B cell (primary cell): Measurements from ENCODE around the gene SDK1. TPM values are rescaled to one million over a fixed set of nuclear protein-coding genes. Genes with fewer than 3 reads are reported as not detected.

Experiments used
- ATAC-seq: fragments of 200-7000 bp; cut with Tn5 transposase; one replicate; pipeline ENCODE4 v1.10.0; 2021; ENCODE audit warnings: low read depth, mild to moderate bottlenecking, moderate number of reproducible peaks, moderate library complexity
- CTCF ChIA-PET: fragments of 350-600 bp; sonication (Branson Sonifier 250); formaldehyde crosslinking; loops from one replicate; lab custom pipeline; 2021; ENCODE audit warnings: antibody characterized with exemption, inconsistent platforms; lab: Charles Lee
- POLR2A ChIA-PET: fragments of 350-600 bp; sonication (Branson Sonifier 250); formaldehyde crosslinking; loops from one replicate; lab custom pipeline; 2021; ENCODE audit warnings: antibody characterized with exemption; lab: Charles Lee
- DNase-seq: peaks from one replicate; pipeline ENCODE4 v3.0.0; 2013
- H2AFZ ChIP-seq: 2 replicates; pipeline ENCODE4 v1.6.1; 2012; ENCODE audit warnings: mild to moderate bottlenecking, low read depth, low read length; ENCODE audit not compliant: insufficient read depth, poor library complexity, severe bottlenecking
- H3K27ac ChIP-seq, 2 donors: 1 replicate in 1 of 2; 2 replicates in 1 of 2; pipeline ENCODE4 v1.5.1; 2012 to 2013; ENCODE audit warnings: low read length in 2 of 2, mild to moderate bottlenecking in 2 of 2, moderate library complexity in 1 of 2
- H3K27me3 ChIP-seq, 4 experiments: fragments of 200-600 bp in 1 of 4; sonication (generic) in 1 of 4; replicated peaks in 1 of 4; 1 replicate in 2 of 4; 2 replicates in 2 of 4; pipeline versions ENCODE4 v1.6.1 to v1.7.0; 2013 to 2016; ENCODE audit warnings: low read length in 3 of 4, mild to moderate bottlenecking in 2 of 4, mixed read lengths in 1 of 4, moderate library complexity in 1 of 4; ENCODE audit not compliant: insufficient read depth in 4 of 4, control insufficient read depth in 3 of 4; ENCODE audit errors: control extremely low read depth in 1 of 4
- H3K36me3 ChIP-seq, 2 experiments: replicated peaks in 1 of 2; 1 replicate in 1 of 2; 2 replicates in 1 of 2; pipeline versions ENCODE4 v1.6.1 to v1.7.1; 2013; ENCODE audit warnings: low read length in 1 of 2; ENCODE audit not compliant: insufficient read depth in 2 of 2, control insufficient read depth in 1 of 2; ENCODE audit errors: control extremely low read depth in 1 of 2, extremely low read depth in 1 of 2
- H3K4me1 ChIP-seq, 2 donors: fragments of 200-600 bp in 1 of 2; sonication (generic) in 1 of 2; 1 replicate in 1 of 2; 2 replicates in 1 of 2; pipeline versions ENCODE4 v1.5.1 to v1.6.1; 2013 to 2017; ENCODE audit warnings: low read length in 2 of 2; ENCODE audit not compliant: control insufficient read depth in 2 of 2, insufficient read depth in 2 of 2
- H3K4me2 ChIP-seq: replicated peaks from 2 replicates; pipeline ENCODE3; 2012; ENCODE audit warnings: mild to moderate bottlenecking, low read depth, low read length; ENCODE audit not compliant: poor library complexity, severe bottlenecking
- H3K4me3 ChIP-seq, 5 experiments: fragments of 200-600 bp in 1 of 5; sonication (generic) in 1 of 5; 1 replicate in 3 of 5; 2 replicates in 2 of 5; pipeline versions ENCODE4 v1.5.1 to v1.7.0; 2011 to 2016; ENCODE audit warnings: low read length in 4 of 5, mild to moderate bottlenecking in 4 of 5, low read depth in 2 of 5, control low read depth in 1 of 5, moderate library complexity in 1 of 5; ENCODE audit not compliant: insufficient read depth in 1 of 5; ENCODE audit errors: control extremely low read depth in 1 of 5, extremely low read depth in 1 of 5
- H3K79me2 ChIP-seq: fragments of 200-600 bp; sonication (generic); one replicate; pipeline ENCODE4 v1.6.0; 2016; ENCODE audit warnings: low read length; ENCODE audit not compliant: control insufficient read depth, insufficient read depth
- H3K9ac ChIP-seq: fragments of 200-600 bp; sonication (generic); 2 replicates; pipeline ENCODE4 v1.6.1; 2017; ENCODE audit warnings: mild to moderate bottlenecking, low read length, moderate library complexity
- H3K9me3 ChIP-seq, 3 donors: one replicate each; pipeline versions ENCODE4 v1.6.1 to v1.7.1; 2013; ENCODE audit warnings: low read length in 2 of 3; ENCODE audit not compliant: control insufficient read depth in 2 of 3, insufficient read depth in 1 of 3; ENCODE audit errors: control extremely low read depth in 1 of 3
- H4K20me1 ChIP-seq: 2 replicates; pipeline ENCODE4 v1.6.0; 2012; ENCODE audit warnings: mild to moderate bottlenecking, low read length; ENCODE audit not compliant: insufficient read depth, control insufficient read depth, poor library complexity, severe bottlenecking
- H3K27ac Mint-ChIP-seq: one replicate; pipeline ENCODE4 v1.8.0; 2021; ENCODE audit warnings: mixed read lengths
- H3K27me3 Mint-ChIP-seq: one replicate; pipeline ENCODE4 v1.8.0; 2021; ENCODE audit warnings: mixed read lengths
- H3K4me1 Mint-ChIP-seq: one replicate; pipeline ENCODE4 v1.8.0; 2021; ENCODE audit warnings: mixed read lengths
- H3K4me3 Mint-ChIP-seq: one replicate; pipeline ENCODE4 v1.8.0; 2021; ENCODE audit warnings: mixed read lengths
- H3K9me3 Mint-ChIP-seq: one replicate; pipeline ENCODE4 v1.8.0; 2022; ENCODE audit warnings: mixed read lengths; ENCODE audit not compliant: insufficient read depth
- EZH2 ChIP-seq: IDR thresholded peaks from 2 replicates; pipeline ENCODE4 v1.6.1; 2012; ENCODE audit warnings: borderline replicate concordance, low read depth, mild to moderate bottlenecking, moderate library complexity, low read length; ENCODE audit not compliant: insufficient read depth, poor library complexity, severe bottlenecking
- WGBS: methylation state at CpG from one replicate; pipeline ENCODE4 v1.1.5; 2013; ENCODE audit warnings: missing lambda C conversion rate; ENCODE audit not compliant: insufficient coverage; 5-methylcytosine and 5-hydroxymethylcytosine counted together
- intact Hi-C: fragments of 100-400 bp; cut with micrococcal nuclease; formaldehyde crosslinking; loops from one replicate; pipeline ENCODE4 v1.10.0; 2022
- polyA plus RNA-seq: library from polyadenylated mRNA; depleted of rRNA; stranded (reverse); fragments of >200 nt; gene quantifications from 2 replicates; pipeline ENCODE4 v1.2.3, GENCODE V29; 2012
- total RNA-seq, 2 donors: library from RNA; stranded (reverse); fragments of 120-200 nt in 1 of 2; gene quantifications; 1 replicate in 1 of 2; 2 replicates in 1 of 2; pipeline versions ENCODE4 v1.2.3 to v1.2.4, GENCODE V29; 2013 to 2022
- TF ChIP-seq, protein P1 (sequence below): fragments of 200-600 bp; IDR thresholded peaks from one replicate; pipeline ENCODE4 v1.8.0; 2022; ENCODE audit warnings: antibody characterized with exemption, mild to moderate bottlenecking

SDK1 gene
- total and polyA plus RNA-seq, 2 donors (not counting 1 experiment from before 2014, with no cell fraction given), result 0.73 to 2.0 TPM

DNA sequence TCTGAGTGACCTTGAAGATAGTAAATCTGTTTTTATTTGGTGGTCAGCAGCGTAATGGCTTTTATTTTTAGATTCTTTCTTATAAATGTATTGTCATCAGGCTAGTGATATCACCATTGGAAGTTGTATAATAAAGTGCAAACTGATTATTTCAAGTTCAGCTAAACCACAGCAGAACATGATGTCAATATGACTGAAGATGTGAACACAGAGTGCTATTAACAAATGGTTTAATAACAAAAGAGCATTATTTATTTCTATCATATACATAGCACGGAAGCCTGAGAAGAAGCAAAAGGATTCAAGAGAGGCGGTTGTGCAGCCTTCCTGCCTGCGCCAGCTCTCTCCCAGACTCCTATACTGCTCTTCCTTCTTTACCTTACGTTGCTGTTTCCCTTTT, 142.7 kb downstream of the SDK1 start:
- H3K9me3 Mint-ChIP-seq, result peaks cover 9% of the 10 kb centered on the region
- Histone ChIP-seq H3K9ac (no peak overlapping the region), H3K4me1 (no peaks in the 10 kb centered on the region), H3K27me3 (peaks cover 0 to 4% (median 0%) of the 10 kb centered on the region in 4 experiments), H2AFZ (no peak overlapping the region), H3K4me2 (no peak overlapping the region), H3K36me3 (no peaks in the 10 kb centered on the region), H4K20me1 (no peaks in the 10 kb centered on the region), H3K79me2 (no peaks in the 10 kb centered on the region), H3K4me3 (no peak overlapping the region), H3K9me3 (peaks cover 0 to 16% (median 3%) of the 10 kb centered on the region in 3 donors), H3K27ac (no peak overlapping the region)
- H3K27ac Mint-ChIP-seq, result no peak overlapping the region
- peaks cover 24% of the 10 kb centered on the region for H3K27me3 Mint-ChIP-seq
- TF ChIP-seq, protein P1, sequence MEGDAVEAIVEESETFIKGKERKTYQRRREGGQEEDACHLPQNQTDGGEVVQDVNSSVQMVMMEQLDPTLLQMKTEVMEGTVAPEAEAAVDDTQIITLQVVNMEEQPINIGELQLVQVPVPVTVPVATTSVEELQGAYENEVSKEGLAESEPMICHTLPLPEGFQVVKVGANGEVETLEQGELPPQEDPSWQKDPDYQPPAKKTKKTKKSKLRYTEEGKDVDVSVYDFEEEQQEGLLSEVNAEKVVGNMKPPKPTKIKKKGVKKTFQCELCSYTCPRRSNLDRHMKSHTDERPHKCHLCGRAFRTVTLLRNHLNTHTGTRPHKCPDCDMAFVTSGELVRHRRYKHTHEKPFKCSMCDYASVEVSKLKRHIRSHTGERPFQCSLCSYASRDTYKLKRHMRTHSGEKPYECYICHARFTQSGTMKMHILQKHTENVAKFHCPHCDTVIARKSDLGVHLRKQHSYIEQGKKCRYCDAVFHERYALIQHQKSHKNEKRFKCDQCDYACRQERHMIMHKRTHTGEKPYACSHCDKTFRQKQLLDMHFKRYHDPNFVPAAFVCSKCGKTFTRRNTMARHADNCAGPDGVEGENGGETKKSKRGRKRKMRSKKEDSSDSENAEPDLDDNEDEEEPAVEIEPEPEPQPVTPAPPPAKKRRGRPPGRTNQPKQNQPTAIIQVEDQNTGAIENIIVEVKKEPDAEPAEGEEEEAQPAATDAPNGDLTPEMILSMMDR, result no peak
- TF ChIP-seq EZH2, result no peak
- H3K4me1 Mint-ChIP-seq, result no peaks in the 10 kb centered on the region
- POLR2A ChIA-PET, result interaction anchor here (0.6 kb wide), 1 partner anchor 1704 kb away, joined by 5 read pairs; no protein-coding TSS in a partner anchor
- no peak for ATAC-seq
- intact Hi-C loops, result no loop called here
- H3K4me3 Mint-ChIP-seq, result no peak overlapping the region
- 100% methylated on average over 2 of the region's 5 CpGs for WGBS
- DNase-seq, result no peak
- CTCF ChIA-PET, result interaction anchor here (0.7 kb wide), 1 partner anchor 39 kb away, joined by 3 read pairs; no protein-coding TSS in a partner anchor

DNA sequence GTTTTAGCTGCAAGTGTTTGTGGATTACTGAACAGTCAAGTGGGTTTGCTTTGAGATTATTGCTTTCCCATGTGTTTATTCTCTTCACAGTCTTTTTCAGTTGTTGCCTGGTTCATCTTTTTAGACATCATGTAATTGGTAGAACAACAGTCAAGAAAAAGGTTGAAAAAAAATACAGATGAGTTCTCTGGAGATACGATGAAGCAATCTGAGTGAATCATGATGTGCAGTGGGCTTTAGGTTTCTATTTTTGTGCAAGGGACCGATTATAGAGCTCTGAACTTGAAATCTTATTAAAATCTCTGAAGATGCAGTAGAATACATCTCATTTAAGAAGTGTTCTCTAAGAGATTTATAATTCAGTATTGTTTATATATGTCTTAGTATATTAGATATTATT, 145.7 kb downstream of the SDK1 start:
- DNase-seq, result no peak
- WGBS, result no CpG with 5 or more reads among the region's 2 CpGs
- Histone ChIP-seq H3K27ac (no peak overlapping the region), H4K20me1 (no peaks in the 10 kb centered on the region), H3K4me2 (no peak overlapping the region), H3K36me3 (no peaks in the 10 kb centered on the region), H2AFZ (no peak overlapping the region), H3K9me3 (peaks cover 0 to 16% (median 3%) of the 10 kb centered on the region in 3 donors), H3K4me3 (no peak overlapping the region), H3K27me3 (peaks cover 0 to 10% (median 3%) of the 10 kb centered on the region in 4 experiments), H3K4me1 (no peaks in the 10 kb centered on the region), H3K9ac (no peak overlapping the region), H3K79me2 (no peaks in the 10 kb centered on the region)
- intact Hi-C loops, result no loop called here
- H3K4me3 Mint-ChIP-seq, result no peak overlapping the region
- H3K27me3 Mint-ChIP-seq, result peaks cover 10% of the 10 kb centered on the region
- peaks cover 9% of the 10 kb centered on the region for H3K9me3 Mint-ChIP-seq
- TF ChIP-seq, protein P1, result no peak
- TF ChIP-seq EZH2, result no peak
- H3K4me1 Mint-ChIP-seq, result no peaks in the 10 kb centered on the region
- ChIA-PET CTCF (no interaction called here), POLR2A (no interaction called here)
- H3K27ac Mint-ChIP-seq, result no peak overlapping the region
- ATAC-seq, result no peak
